Smooth muscle cell (in vitro differentiated cells): ENCODE data around the gene SLC44A4. TPM values are rescaled to one million over a fixed set of nuclear protein-coding genes. Genes with fewer than 3 reads are reported as not detected.
A peak's percentile ranks its signal among the peaks of the same experiment; 100 is the strongest.

ENCODE experiments used
- DNase-seq: peaks from one replicate; lab custom pipeline; 2025; ENCODE audit not compliant: unreplicated experiment; lab: John Stamatoyannopoulos, UW
- H2AFZ ChIP-seq: fragments of 200-600 bp; sonication (generic); 2 replicates; pipeline ENCODE4 v1.6.0; 2016; ENCODE audit warnings: antibody characterized with exemption, low read depth, mild to moderate bottlenecking
- H3F3A ChIP-seq: fragments of 200-600 bp; sonication (generic); 2 replicates; pipeline ENCODE4 v1.6.0; 2017; ENCODE audit warnings: antibody characterized with exemption, low read depth
- H3K27ac ChIP-seq: fragments of 200-600 bp; sonication (generic); 2 replicates; pipeline ENCODE4 v1.5.1; 2016; ENCODE audit warnings: low read depth, mild to moderate bottlenecking
- H3K27me3 ChIP-seq: fragments of 200-600 bp; sonication (generic); 2 replicates; pipeline ENCODE4 v1.6.1; 2016; ENCODE audit warnings: low read depth, mild to moderate bottlenecking
- H3K36me3 ChIP-seq: fragments of 200-600 bp; sonication (generic); 2 replicates; pipeline ENCODE4 v1.5.1; 2016; ENCODE audit warnings: low read depth
- H3K4me1 ChIP-seq: fragments of 200-600 bp; sonication (generic); 2 replicates; pipeline ENCODE4 v1.5.1; 2016; ENCODE audit warnings: low read depth
- H3K4me2 ChIP-seq: fragments of 200-600 bp; sonication (generic); 2 replicates; pipeline ENCODE4 v1.6.0; 2016; ENCODE audit warnings: mild to moderate bottlenecking
- H3K4me3 ChIP-seq: fragments of 200-600 bp; sonication (generic); 2 replicates; pipeline ENCODE4 v1.5.1; 2016; ENCODE audit warnings: mild to moderate bottlenecking
- H3K79me2 ChIP-seq: fragments of 200-600 bp; sonication (generic); 2 replicates; pipeline ENCODE4 v1.6.0; 2016; ENCODE audit warnings: low read depth, mild to moderate bottlenecking
- H3K9ac ChIP-seq: fragments of 200-600 bp; sonication (generic); 2 replicates; pipeline ENCODE4 v1.6.0; 2016; ENCODE audit warnings: low read depth
- H3K9me3 ChIP-seq: fragments of 200-600 bp; sonication (generic); replicated peaks from 2 replicates; pipeline ENCODE4 v1.5.1; 2016; ENCODE audit warnings: low read depth
- H4K20me1 ChIP-seq: fragments of 200-600 bp; sonication (generic); 2 replicates; pipeline ENCODE4 v1.6.0; 2016; ENCODE audit warnings: low read depth
- WGBS: methylation state at CpG from one replicate; pipeline ENCODE4 v1.1.7; 2016; ENCODE audit warnings: low lambda C conversion rate; 5-methylcytosine and 5-hydroxymethylcytosine counted together
- polyA plus RNA-seq: library from polyadenylated mRNA; unstranded; fragments of >200 nt; fragmentation: Nextera tagmentation; extraction: Ambion mirVana; gene quantifications from 2 replicates; pipeline ENCODE4 v1.2.1, GENCODE V29; 2016
- total RNA-seq: library from RNA; depleted of rRNA; stranded (reverse); fragments of >200 nt; gene quantifications from 2 replicates; pipeline ENCODE4 v1.2.3, GENCODE V29; 2014
- TF ChIP-seq, protein P1 (sequence below): fragments of 200-600 bp; sonication (generic); IDR thresholded peaks from 2 replicates; pipeline ENCODE4 v1.5.1; 2017; ENCODE audit warnings: borderline replicate concordance, mild to moderate bottlenecking, antibody characterized with exemption; ENCODE audit not compliant: insufficient read depth, poor library complexity, severe bottlenecking

SLC44A4 gene
- total and polyA plus RNA-seq, 2 experiments from 2014 or later, result 0.30 to 0.85 TPM

DNA sequence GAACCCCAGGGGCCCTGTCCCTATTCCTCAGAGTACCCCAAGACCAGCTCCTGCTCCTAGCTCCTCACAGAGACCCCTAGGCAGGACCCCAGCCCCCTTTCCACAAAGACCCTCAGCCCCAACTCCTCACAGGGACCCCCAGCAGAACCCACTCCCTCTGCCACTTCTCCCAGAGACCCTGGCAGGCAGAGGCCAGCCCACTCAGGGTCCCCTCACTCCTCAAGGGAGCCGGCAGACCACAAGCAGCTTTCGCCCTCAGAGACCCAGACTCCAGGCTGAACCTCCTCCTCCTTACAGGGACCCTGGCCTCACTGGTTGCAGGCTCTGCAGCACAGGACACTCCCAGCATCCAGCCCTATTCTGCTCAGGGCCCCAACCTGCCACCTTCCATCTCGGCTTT lies 575 bp downstream of the SLC44A4 start:
- no peaks in the 10 kb centered on the region for H3F3A ChIP-seq
- H3K27ac ChIP-seq, result no peak overlapping the region
- no peaks in the 10 kb centered on the region for H3K9me3 ChIP-seq
- no peaks in the 10 kb centered on the region for H4K20me1 ChIP-seq
- no peak overlapping the region for H3K9ac ChIP-seq
- no peaks in the 10 kb centered on the region for H3K79me2 ChIP-seq
- no peaks in the 10 kb centered on the region for H3K4me1 ChIP-seq
- peak overlapping the region; percentile 30 for H3K4me3 ChIP-seq
- H3K27me3 ChIP-seq, result no peaks in the 10 kb centered on the region
- TF ChIP-seq, protein P1, sequence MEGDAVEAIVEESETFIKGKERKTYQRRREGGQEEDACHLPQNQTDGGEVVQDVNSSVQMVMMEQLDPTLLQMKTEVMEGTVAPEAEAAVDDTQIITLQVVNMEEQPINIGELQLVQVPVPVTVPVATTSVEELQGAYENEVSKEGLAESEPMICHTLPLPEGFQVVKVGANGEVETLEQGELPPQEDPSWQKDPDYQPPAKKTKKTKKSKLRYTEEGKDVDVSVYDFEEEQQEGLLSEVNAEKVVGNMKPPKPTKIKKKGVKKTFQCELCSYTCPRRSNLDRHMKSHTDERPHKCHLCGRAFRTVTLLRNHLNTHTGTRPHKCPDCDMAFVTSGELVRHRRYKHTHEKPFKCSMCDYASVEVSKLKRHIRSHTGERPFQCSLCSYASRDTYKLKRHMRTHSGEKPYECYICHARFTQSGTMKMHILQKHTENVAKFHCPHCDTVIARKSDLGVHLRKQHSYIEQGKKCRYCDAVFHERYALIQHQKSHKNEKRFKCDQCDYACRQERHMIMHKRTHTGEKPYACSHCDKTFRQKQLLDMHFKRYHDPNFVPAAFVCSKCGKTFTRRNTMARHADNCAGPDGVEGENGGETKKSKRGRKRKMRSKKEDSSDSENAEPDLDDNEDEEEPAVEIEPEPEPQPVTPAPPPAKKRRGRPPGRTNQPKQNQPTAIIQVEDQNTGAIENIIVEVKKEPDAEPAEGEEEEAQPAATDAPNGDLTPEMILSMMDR, result no peak
- WGBS, result 84% methylated on average over 3 of the region's 3 CpGs
- no peak overlapping the region for H2AFZ ChIP-seq
- H3K4me2 ChIP-seq, result no peak overlapping the region
- no peaks in the 10 kb centered on the region for H3K36me3 ChIP-seq
- DNase-seq, result no peak

DNA sequence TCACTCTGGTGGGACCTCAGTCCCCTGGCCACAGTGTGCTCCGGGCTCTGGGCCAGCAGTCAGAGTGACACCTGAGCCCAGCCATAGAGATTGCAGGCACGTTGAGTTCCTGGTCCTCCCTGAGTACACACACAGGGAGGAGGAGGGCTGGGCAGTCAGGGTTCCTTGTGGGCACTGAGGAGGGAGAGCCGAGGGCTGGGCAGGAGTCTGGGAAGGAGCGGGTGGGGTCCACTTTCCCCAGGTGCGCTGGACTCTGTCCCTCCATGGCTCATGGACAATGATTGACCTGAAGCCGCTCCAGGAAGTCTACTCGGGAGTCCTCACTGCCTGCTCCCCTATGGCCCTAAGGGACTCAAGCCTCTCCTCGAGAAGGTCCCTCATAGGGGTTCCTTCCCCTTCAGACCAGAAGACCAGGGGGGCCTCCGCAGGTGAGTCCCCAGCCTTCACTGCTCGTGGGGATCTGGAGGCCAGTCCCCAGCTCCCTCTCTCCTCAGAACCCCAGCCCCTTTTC lies 1.1 kb downstream of the SLC44A4 start:
- H3K36me3 ChIP-seq, result no peaks in the 10 kb centered on the region
- no peaks in the 10 kb centered on the region for H3K9me3 ChIP-seq
- no peak overlapping the region for H2AFZ ChIP-seq
- H4K20me1 ChIP-seq, result no peaks in the 10 kb centered on the region
- no peak overlapping the region for H3K9ac ChIP-seq
- TF ChIP-seq, protein P1, result no peak
- no peak overlapping the region for H3K4me2 ChIP-seq
- no peaks in the 10 kb centered on the region for H3K79me2 ChIP-seq
- no peak for DNase-seq
- peak overlapping the region; percentile 30 for H3K4me3 ChIP-seq
- H3K27me3 ChIP-seq, result no peaks in the 10 kb centered on the region
- H3K27ac ChIP-seq, result no peak overlapping the region
- no peaks in the 10 kb centered on the region for H3F3A ChIP-seq
- 85% methylated on average over 9 of the region's 10 CpGs for WGBS
- H3K4me1 ChIP-seq, result no peaks in the 10 kb centered on the region

DNA sequence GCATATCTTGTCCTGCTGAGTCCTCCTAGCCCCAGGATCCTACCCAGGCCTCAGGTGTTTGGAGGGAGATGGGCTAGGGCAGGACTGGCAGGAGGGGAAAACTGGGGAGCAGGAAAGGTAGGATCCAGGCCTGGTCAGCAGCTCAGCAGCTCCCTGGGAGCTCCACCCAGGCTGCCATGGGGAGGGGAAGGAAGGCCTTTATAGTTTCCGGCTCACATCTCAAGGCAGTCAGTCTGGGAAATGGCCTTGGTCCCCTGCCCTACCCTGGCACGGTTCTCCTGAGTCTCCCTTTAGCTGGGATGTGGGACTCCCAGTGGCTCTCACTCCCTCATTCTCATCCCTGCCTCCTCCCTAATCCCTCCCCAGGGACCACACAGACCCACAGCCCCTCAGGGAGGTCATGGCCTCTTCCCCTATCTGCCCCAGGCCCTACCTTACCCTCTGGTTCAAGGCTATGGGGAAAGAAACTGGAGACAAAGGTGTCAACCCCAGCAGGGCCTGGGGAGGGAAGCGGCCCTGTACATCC lies 1.6 kb downstream of the SLC44A4 start:
- H3F3A ChIP-seq, result no peaks in the 10 kb centered on the region
- H2AFZ ChIP-seq, result no peak overlapping the region
- H3K36me3 ChIP-seq, result no peaks in the 10 kb centered on the region
- WGBS, result 84% methylated on average over 3 of the region's 3 CpGs
- H4K20me1 ChIP-seq, result no peaks in the 10 kb centered on the region
- no peaks in the 10 kb centered on the region for H3K27me3 ChIP-seq
- TF ChIP-seq, protein P1, result no peak
- DNase-seq, result no peak
- no peak overlapping the region for H3K9ac ChIP-seq
- H3K9me3 ChIP-seq, result no peaks in the 10 kb centered on the region
- H3K4me3 ChIP-seq, result no peak overlapping the region
- no peak overlapping the region for H3K27ac ChIP-seq
- H3K79me2 ChIP-seq, result no peaks in the 10 kb centered on the region
- no peaks in the 10 kb centered on the region for H3K4me1 ChIP-seq
- H3K4me2 ChIP-seq, result no peak overlapping the region

DNA sequence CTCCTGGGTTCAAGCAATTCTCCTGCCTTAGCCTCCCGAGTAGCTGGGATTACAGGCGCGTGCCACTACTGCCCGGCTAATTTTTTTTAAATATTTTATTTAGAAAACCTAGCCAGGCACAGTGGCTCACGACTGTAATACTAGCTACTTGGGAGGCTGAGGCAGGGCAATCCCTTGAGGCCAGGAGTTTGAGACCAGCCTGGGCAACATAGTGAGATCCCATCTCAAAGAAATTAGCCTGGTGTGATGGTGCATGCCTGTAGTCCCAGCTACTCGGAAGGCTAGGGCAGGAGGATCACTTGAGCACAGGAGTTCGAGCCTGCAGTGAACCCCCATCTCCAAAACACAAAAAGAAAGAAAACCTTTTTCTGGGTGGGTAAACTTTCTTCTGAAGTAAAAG lies 2.4 kb downstream of the SLC44A4 start:
- Histone ChIP-seq H3K79me2 (no peaks in the 10 kb centered on the region), H3K36me3 (no peaks in the 10 kb centered on the region), H3K27me3 (no peaks in the 10 kb centered on the region), H2AFZ (no peak overlapping the region), H3K4me2 (no peak overlapping the region), H3K9ac (no peak overlapping the region), H3F3A (no peaks in the 10 kb centered on the region), H3K27ac (no peak overlapping the region), H3K9me3 (no peaks in the 10 kb centered on the region), H4K20me1 (no peaks in the 10 kb centered on the region), H3K4me1 (no peaks in the 10 kb centered on the region), H3K4me3 (no peak overlapping the region)
- TF ChIP-seq, protein P1, result no peak
- no peak for DNase-seq
- 95% methylated on average over 7 of the region's 7 CpGs for WGBS
